Stimulated activated CD8-positive, alpha-beta memory T cell treated with anti-CD3 and anti-CD28 coated beads, Interleukin-15, amount 100 ng/mL, for 24 hours (primary cell): ENCODE data around the gene WIPF1.

Source experiments
- DNase-seq: peaks from one replicate; pipeline ENCODE4 v3.0.0-alpha.2; 2020; ENCODE audit warnings: low read depth

Gene WIPF1

DNA sequence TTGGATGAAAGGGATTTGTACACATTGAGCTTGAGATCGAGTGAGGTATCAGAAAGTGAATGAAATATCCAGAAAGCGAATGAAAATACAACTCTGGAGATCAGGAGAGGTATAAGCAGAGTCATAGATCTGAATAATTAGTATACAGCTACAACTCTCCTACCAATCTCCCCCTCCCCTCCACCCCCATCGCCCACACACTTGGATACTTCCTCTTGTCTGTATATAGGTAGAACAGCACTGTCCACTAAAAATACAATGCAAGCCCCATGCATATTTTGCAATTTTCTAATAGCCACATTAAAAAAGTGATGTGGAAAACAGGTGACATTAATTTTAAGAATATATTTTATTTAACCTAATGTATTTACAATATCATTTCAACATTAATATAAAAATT is 23.7 kb upstream of the WIPF1 start:
- DNase-seq, result no peak

DNA sequence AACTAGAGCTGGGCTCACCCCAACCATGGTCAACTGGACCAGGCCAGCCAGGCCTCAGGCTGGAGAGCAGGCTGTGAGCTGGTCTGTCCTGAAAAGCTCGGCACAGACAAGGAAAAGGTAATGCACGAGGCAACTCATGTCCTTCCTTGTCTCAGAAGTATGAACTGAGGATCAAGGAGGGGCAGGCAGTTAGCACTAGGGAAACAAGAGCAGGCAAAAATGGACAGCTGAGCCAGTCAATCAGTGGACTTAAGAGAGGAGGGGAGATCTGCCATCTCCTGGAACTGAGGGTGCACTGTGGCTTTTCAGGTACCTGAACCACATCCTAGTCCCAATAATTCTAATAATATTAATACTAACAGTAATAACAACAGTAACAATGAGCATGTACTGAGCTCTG is 20.6 kb upstream of the WIPF1 start:
- DNase-seq, result no peak

DNA sequence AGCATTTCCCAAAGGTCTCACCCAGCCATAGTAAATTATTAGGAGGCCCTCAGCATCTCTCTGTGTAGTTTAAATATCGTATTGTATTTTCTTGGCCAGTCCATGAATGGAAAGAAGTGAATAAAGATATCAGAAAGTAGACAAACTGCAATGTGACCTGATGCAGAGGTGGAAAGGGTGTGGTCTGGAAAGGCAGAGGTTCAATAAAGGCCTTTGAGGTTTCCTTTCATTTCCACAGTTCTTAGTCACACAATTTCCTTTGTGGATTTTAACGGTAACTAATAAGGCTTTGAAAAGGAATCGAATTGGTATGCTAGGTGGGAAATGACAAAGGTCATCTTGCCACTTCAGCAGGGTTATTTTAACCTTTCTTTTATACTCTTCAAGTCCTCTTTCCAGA is 20.1 kb upstream of the WIPF1 start:
- DNase-seq, result no peak

DNA sequence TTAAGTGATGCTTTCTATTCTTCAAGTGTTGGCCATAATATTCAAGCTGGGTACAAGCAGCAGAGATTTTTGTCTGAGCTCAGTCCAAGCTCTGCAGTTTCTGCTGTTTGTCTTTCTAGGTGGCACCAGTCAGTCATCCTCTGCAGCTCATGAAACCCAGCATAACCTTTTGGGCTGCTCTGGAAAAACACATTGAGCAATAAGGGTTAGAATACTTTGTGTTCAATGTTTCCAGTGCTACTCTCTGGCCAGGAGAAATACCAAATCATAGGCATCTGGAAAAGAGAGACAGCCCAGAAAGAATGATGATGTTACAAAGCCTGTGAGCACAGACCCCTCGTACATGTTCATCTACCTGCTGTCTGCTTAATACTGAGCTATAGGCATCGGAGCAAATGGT is 19.5 kb upstream of the WIPF1 start:
- DNase-seq, result no peak

DNA sequence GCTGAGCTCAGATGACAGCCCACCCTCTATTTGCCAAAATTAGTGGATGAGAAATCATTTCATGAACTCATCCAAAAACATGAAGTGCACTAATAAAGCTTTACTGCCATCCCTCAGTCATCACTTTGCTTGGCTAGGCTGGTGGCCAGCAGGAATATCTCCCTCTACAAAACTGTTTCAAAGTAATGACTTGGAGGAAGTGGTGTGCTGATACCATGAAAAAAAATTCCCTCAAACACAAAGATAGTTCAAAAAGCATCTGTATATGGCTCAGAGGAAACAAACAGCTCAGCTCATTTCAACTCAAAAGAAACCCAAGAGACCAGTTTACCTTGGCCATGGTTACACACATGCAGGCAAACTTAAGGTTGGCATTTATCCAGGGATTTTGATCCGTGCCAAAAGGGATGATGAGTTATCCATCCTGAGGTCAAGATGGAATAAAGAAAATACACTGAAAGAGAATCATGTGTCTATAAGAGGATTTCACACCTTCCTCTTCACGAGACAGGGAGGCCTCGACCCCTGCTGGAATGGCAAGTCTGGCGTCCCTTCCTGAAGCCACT is 18.4 kb upstream of the WIPF1 start:
- no peak for DNase-seq

DNA sequence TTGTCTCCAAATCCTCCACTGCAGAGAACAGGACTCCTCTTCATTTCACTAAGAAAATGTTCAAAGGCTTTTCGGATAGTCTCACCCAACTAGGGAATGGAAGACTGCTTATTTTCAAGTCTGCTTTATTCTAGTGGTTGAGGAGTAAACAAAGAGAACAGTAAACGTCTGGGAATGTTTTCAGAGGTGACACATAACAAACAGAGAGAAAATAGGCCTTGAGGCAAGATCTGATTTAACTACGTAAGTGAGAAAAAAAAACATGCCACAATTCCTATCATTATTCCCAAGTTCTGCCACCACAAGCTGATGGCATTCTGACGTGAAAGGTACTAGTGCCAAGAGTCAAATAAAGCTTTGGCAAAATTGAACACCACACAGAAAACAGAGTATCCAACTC is 16.7 kb upstream of the WIPF1 start:
- DNase-seq, result no peak

DNA sequence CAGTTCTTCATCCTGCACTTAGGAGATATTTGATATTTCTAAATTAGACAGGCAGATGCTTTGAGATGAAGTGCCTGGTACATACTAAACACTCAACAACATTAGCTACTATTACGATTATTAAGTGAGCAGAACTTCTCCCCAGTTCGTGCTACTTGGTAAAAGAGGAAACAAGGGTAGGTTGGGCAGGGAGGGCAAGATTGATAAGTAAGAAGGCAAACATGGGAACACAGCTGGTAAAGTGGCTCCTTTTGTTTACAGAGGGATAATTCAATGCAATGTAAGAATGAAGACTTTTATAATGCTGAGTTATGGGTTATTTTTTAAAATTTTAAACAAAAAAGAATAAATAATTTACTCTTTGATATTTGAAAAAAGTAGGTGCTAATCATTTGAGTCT is 15.9 kb upstream of the WIPF1 start:
- DNase-seq, result no peak

DNA sequence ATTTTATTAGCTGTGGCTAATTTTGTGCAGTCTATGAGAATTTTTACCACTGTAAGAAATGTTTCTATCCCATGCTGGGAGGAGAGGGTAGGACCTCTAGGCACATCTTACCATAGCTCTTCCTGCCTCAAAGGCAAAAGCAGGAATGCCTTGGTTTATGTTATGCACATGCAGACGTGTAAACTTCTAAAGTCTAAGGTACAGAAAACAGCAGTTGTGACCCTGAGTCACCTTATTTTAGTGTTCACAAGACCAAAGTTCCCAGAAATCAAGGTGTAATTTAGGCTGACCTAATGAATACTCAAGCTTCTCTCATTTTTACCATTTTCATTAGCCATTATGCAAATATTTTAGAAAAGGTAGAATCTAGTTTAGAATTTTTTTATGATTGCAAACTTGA is 15.4 kb upstream of the WIPF1 start:
- no peak for DNase-seq

DNA sequence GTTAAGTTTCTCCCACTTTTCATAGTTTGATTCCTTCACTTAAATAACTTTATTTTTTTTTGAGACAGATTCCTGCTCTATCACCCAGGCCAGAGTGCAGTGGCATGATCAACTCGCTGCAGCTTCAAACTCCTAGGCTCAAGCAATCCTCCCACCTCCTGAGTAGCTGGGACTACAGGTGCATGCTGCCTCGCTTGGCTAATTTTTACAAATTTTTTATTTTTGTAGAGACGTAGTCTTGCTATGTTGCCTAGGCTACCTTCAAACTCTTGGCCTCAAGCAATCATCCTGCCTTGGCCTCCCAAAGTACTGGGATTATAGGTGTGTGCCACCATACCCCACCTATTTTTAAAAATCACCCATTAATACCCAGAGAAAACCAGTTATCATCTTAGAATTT is 14.2 kb upstream of the WIPF1 start:
- DNase-seq, result no peak

DNA sequence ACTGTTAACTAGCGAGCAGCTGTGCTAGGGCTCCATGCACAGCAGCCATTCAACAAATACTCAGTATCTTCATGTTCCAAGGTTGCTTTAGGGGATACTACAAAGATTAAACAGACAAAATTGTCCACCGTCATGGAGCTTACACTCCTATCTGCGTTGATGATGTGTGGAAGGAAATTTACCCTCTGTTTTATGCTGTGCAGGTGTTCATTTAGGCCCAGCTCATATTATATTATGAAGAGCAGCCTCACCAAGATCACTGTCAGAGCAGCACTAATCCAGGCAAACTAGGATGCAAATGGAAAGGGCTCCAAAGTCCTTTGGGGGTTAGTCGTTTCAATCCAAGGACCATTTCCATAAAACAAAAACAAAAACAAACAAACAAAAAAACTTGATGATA is 13.4 kb upstream of the WIPF1 start:
- no peak for DNase-seq

DNA sequence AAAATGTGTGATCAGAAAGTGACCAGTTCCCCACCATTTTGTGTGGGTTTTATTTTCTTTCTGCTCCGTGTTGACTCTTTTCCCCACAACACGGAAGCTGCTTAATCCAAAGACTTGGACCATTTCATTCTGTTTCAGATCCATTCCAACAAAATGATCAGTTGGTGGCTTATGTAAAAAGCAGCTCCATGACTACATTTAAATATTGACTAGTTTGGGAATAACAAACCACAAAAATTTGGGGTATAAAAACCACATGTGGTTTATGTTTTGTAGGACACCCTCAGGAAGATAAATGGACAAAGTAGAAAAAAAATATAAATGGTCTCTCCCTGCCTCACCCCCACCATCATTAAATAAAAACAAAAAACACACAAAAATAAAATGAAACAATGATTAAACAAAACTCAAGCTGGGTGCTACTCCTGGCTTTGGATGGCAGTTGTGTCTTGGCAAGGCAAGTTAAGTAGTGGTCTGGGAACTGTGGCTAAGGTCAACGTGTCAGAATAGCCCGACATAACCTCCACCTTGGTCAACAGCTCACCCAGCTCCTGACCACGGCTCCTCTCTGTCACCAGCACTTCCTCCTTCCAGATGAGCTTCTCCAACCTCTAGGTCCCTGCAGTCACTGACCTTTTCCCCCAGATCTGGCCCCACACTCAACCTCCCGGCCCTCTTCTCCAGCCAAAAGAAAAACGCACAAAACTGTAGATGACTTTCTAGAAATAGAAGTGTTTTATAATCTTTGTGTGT is 12.8 kb upstream of the WIPF1 start:
- DNase-seq, result no peak

DNA sequence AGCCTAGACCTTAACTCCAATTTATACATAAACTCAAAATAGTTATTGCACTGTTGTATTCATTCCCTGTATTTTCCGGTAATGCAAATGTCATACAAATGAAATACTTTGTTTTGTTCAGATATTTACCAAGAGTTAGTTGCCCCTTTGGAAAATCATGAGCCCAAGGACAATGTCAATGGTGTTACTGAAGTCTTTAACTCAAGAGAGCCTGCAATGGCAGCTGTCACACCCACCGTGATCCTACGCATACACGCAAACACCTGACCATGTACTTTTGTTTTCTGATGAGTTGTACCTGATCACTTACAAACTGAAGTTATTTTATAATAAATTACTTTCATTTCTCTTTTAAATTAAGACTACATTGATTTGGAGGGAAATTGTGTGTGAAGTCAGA is 11.7 kb upstream of the WIPF1 start:
- no peak for DNase-seq

DNA sequence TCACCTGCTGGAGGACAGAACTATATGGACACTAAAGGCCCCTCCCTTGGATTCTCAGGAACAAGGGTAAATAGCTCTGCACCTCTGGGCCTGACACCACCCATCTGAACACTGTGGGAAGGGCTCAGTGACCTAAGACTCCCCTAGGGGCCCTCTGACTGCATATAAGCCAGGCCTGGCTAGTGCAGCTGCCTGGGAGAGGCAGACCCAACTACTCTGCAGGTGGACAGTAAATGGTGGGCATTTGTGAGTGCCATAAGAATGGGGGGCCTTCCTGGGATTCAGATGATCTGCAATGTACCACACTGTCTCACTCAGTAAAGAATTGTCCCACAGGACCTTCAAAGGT is 11.2 kb upstream of the WIPF1 start:
- no peak for DNase-seq

DNA sequence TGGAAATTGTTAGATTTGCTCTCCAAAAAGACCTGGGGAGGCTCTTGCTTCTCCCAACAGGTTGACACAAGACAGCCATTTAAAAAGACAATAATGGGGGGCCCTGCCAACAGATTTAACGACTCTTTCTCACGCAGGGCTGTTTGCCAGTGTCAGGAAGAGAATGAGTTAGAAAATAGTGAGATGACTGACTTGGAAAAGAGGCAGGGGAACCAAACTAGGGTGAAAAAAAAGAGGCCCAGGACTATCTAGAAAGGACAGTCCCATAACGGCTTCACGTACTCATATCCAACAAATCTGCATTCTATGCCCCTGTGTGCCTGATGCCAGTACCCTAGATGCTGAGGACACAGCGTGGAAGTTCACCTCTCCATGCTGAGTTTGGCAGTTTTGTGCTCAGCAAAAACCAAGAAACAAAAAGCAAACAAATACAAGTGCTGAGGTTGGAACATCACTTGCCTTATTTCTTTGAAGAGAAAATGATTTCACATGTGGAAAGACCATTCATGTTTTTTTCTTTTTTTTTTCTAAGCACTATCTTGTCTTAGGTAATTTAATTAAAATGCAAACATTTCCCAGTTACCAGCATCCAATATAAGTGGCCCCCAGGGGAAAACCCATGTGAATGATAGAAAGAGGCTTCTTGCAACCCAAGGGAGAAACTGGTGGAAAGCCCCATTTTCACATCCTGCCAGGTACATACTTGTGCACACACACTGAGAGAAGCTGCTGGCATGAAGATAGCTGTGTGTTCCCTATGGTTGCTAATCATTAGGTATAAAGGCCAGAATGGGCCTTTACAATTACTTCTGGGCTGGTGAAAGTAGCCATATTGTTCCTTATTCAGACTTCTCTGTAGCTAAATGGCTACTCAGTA is 10.6 kb upstream of the WIPF1 start:
- no peak for DNase-seq

DNA sequence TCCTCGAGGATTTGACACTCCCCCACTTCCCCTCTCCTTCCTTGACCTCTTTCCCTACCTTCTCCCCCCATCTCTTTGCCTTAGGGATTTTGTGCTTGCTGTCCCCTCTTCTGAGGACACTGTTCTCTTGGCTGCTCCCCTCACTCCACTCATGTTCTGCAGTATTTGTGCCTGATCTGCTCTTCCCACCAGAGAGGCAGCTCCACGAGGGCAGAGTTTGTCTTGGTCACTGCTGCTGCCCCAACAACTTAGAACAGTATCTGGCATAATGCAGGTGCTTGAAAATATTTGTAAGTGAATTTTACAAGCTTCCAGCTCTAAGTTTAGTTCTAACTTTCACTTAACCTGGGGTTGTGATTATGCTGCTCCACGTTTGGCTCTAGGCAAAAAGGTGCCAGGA is 10.0 kb upstream of the WIPF1 start:
- DNase-seq, result no peak

DNA sequence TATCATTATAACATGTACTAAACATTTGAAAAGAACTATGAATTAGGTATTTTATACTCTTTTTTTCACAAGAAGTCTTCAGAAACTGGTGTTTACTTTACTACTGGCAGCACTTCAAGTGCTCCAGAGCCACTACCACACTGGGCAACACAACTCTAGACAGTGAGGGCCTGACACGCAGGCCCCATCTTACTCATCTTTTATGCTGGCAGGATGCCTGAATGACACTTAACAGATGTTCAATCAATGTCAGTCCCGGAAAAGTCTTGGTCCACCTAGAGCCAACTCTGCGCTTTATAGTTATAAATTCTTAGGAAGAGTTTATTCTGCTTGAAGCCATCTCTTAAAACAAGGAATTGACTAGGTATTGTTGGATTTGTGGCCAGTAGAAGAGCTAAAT is 8.7 kb upstream of the WIPF1 start:
- DNase-seq, result no peak

DNA sequence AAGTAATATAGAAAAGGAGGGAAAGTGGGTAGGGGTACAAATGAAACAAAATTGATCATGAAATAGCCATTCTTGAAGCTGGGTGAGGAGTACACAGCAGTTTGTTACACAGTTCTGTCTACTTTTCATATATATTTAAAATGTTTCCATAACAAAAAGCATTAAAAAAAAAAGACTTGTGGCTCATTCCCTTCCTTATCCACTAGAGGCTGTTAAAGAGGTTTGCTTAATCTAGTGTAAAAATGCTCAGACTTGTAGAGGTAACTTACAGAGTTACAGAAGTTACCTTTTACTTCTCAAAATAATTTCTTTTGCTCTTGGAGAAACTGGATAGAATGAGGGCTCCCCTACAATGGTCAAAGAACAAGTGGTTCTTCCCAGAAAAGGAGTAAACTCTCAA is 8.1 kb upstream of the WIPF1 start:
- DNase-seq, result no peak

DNA sequence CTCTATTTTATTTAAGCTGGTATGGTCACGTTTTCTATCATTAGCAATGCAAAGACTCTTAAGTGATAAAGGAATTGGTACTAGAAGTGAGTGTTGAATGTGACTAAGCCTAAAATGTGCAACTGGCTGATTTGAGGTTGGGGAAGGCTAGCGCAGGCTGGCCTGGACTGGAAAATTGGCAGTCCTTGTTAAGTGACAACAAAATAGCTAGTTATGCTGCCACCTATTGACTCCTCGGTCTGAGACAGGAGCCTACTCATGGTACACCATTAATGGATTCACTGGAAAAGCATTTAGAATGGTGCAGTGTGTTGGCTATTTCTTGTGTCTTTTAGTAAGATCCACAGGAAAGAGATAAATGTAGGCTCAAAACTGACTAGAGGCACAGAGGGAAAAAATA is 5.7 kb upstream of the WIPF1 start:
- no peak for DNase-seq

DNA sequence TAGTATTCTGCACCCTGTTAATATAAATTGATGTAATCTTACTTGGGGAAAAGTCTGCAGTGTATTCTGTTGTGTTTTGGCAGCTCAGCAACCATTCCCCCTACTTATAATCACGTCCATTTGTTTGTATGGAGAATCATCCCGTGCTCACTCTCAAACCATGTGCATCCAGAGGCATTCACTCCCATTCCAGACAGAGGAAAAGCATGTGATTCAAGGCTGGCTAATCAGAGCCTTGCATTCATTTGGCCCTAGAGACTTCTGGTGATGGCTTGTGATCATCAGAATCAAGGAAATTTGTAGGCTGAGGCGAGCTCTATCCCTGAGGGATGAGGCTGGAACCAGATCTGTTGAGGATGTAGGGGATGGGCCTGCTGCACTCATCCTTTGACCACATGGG is 5.1 kb upstream of the WIPF1 start:
- no peak for DNase-seq

DNA sequence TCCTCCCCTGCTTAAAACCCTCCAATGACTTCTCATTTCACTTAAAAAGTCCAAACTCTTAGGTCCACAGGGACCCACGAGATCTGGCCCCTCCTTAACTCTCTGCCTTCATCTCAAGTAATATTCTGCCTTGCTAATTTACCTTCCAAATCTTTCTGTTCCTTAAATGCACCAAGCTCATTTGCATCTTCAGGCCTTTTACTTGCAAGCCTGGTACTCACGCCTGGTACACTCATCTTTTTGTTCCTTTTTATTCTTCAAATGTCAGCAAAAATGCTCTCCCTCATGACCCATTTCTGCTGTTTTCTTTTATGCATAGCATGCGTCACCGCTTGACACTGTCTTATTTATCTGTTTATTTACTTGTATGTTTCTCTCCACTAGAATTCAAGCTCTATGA is 2.7 kb upstream of the WIPF1 start:
- no peak for DNase-seq

DNA sequence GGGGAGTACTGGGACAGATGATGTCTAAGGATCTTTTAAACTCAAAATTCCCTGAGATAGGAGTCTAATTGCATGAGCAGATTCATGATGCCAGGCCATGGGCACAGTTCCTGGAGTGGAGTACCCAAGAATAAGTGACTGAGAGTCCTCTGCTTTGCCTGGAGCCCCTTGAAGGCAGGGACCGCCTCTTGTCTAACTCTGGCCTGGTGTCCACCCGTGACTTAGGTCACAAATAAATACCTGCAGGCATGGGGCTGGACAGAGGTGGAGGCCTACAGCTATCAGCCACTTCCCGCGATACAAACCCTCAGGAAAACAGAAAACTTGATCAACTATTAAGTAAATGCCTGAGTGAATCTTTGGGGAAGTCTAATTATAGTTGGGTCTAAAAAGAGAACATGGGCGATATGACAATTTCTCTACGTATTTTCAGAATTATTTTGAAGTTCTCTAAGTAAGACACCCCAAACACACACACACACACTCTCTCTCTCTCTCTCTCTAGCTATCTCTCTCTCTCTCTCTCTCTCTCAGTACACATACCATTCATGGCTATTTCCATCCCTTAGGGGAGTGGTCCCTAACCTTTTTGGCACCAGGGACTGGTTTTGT is 1.8 kb upstream of the WIPF1 start:
- DNase-seq, result no peak

DNA sequence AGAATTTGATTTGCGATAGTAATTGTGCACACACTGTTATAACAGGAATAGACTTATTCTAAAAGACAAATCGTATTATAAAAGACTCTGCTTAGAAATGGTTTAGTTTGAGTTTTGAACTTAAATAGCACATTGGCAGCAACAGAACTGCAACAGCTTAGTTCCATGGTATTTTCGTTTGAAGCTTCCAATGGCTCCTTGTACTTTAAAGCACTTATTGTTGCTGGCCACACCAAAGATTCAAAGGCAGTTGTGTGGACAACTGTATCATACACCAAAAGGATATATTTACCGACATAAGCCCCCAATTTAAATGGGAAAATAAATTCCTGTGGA is 627 bp downstream of the WIPF1 start:
- no peak for DNase-seq

DNA sequence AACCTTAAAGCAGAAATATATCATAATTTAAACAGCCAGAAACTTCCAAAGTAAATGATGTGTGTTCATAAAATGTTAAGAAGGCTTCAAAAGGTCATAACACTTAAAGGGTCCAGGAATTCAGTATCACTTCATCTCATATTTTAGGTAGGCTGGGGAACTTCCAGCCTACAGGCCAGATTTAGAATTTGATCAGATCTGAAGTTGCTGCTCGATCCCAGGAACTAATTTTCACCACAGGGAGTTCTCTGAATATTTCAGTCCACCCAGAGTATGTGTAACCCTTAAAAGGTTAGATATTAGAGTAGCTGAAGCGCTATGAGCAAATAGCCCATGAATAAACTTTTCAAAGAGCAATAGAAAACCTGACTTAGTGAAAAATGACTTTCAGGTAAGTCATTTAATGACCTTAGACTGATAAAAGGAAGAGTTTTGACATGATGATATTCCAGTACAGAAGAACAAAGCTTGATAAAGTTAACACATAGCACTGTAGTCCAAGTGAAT is 1.7 kb downstream of the WIPF1 start:
- no peak for DNase-seq
